ENCODE data around the gene EEFSEC. TPM values are rescaled to one million over a fixed set of nuclear protein-coding genes. Genes with fewer than 3 reads are reported as not detected.

EEFSEC gene
- total and polyA plus RNA-seq, 5 donors from 2014 or later = 16.9 to 21.9 (median 18.5) TPM

GRCh38 chr3:128278761-128279600, 125.7 kb downstream of the EEFSEC start:
- H3K27ac ChIP-seq (ENCODE audit: insufficient read depth, low read length, poor library complexity, severe bottlenecking) = no peak overlapping the region
- no peak overlapping the region for H3K4me3 Mint-ChIP-seq
- H3K27me3 Mint-ChIP-seq = no peaks in the 10 kb centered on the region
- no peaks in the 10 kb centered on the region for H3K9me3 ChIP-seq (ENCODE audit: control insufficient read depth in 2 of 2, low read length in 2 of 2)
- peaks cover 5% of the 10 kb centered on the region for H3K36me3 Mint-ChIP-seq
- H3K4me3 ChIP-seq (ENCODE audit: low read depth, low read length) = no peak overlapping the region
- DNase-seq = no peak
- peak overlapping the region; percentile 28 to 62 (median 32) for H3K27ac Mint-ChIP-seq
- H3K4me1 Mint-ChIP-seq = peaks cover 0 to 11% (median 4%) of the 10 kb centered on the region in 4 donors
- H3K9me3 Mint-ChIP-seq = peaks cover 0 to 2% (median 0%) of the 10 kb centered on the region in 7 donors
- no peaks in the 10 kb centered on the region for H3K4me1 ChIP-seq (ENCODE audit: control insufficient read depth, insufficient read depth, low read length, poor library complexity, severe bottlenecking)
- no peak for ATAC-seq (ENCODE audit: low read depth in 2 of 2)
- peaks cover 5% of the 10 kb centered on the region for H3K36me3 ChIP-seq (ENCODE audit: control insufficient read depth, insufficient read depth, low read length)
- no peaks in the 10 kb centered on the region for H3K27me3 ChIP-seq (ENCODE audit: control insufficient read depth, insufficient read depth, low read length)

- Mint-ChIP-seq H3K36me3 (peaks cover 7% of the 10 kb centered on the region), H3K27ac (peak overlapping the region in 2 of 3 donors; percentile 28 to 32), H3K9me3 (peaks cover 0 to 2% (median 0%) of the 10 kb centered on the region in 7 donors), H3K27me3 (no peaks in the 10 kb centered on the region), H3K4me1 (peaks cover 0 to 11% (median 6%) of the 10 kb centered on the region in 4 donors), H3K4me3 (no peak overlapping the region)
- no peaks in the 10 kb centered on the region for H3K27me3 ChIP-seq (ENCODE audit: control insufficient read depth, insufficient read depth, low read length)
- DNase-seq (no peak), ATAC-seq (ENCODE audit: low read depth in 2 of 2) (no peak)
- H3K9me3 ChIP-seq (ENCODE audit: control insufficient read depth in 2 of 2, low read length in 2 of 2) = no peaks in the 10 kb centered on the region
- peaks cover 5% of the 10 kb centered on the region for H3K36me3 ChIP-seq (ENCODE audit: control insufficient read depth, insufficient read depth, low read length)
- H3K27ac ChIP-seq (ENCODE audit: insufficient read depth, low read length, poor library complexity, severe bottlenecking) = no peak overlapping the region
- no peak overlapping the region for H3K4me3 ChIP-seq (ENCODE audit: low read depth, low read length)
- H3K4me1 ChIP-seq (ENCODE audit: control insufficient read depth, insufficient read depth, low read length, poor library complexity, severe bottlenecking) = no peaks in the 10 kb centered on the region
Observed at GRCh38 chr3:128279601-128279880, 126.3 kb downstream of the EEFSEC start.

DNA sequence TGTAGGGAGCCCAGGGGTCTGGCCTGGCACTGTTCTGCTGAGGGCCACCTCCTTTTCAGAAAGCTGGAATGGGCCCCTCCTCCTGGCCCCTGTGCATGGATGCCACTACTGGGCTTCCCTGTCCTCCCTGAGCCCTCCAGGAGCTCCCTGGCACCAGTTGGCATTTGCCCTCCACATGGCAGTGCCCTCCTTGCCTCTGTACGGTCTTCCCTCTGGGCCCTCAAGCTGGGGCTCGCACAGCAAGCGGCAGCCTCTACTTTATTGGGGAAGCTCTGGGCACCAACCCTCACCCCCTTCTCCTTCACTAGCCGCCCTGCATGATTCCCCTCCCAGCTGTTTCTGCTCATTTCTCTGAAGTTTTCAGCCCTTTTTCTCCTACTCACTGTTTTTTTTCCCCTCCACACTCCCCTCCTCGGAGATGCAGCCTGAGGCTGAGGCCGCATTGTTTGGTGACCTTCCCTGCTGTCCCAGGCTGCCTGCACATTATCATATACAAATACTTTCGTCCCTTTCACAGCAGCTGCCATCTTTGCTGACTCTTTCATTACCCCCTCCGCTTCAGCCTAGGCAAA, 127.3 kb downstream of the EEFSEC start:
- peaks cover 0 to 2% (median 0%) of the 10 kb centered on the region in 7 donors for H3K9me3 Mint-ChIP-seq
- H3K27me3 Mint-ChIP-seq = no peaks in the 10 kb centered on the region
- no peak overlapping the region for H3K4me3 Mint-ChIP-seq
- peak overlapping the region in 1 of 3 donors; percentile 92 for H3K27ac Mint-ChIP-seq
- Histone ChIP-seq H3K27ac (ENCODE audit: insufficient read depth, low read length, poor library complexity, severe bottlenecking) (no peak overlapping the region), H3K9me3 (ENCODE audit: control insufficient read depth in 2 of 2, low read length in 2 of 2) (no peaks in the 10 kb centered on the region), H3K4me3 (ENCODE audit: low read depth, low read length) (no peak overlapping the region), H3K27me3 (ENCODE audit: control insufficient read depth, insufficient read depth, low read length) (no peaks in the 10 kb centered on the region), H3K36me3 (ENCODE audit: control insufficient read depth, insufficient read depth, low read length) (peaks cover 5% of the 10 kb centered on the region), H3K4me1 (ENCODE audit: control insufficient read depth, insufficient read depth, low read length, poor library complexity, severe bottlenecking) (no peaks in the 10 kb centered on the region)
- H3K4me1 Mint-ChIP-seq = peaks cover 0 to 14% (median 6%) of the 10 kb centered on the region in 4 donors
- peaks cover 11% of the 10 kb centered on the region for H3K36me3 Mint-ChIP-seq
- DNase-seq (no peak), ATAC-seq (ENCODE audit: low read depth in 2 of 2) (no peak)

DNA sequence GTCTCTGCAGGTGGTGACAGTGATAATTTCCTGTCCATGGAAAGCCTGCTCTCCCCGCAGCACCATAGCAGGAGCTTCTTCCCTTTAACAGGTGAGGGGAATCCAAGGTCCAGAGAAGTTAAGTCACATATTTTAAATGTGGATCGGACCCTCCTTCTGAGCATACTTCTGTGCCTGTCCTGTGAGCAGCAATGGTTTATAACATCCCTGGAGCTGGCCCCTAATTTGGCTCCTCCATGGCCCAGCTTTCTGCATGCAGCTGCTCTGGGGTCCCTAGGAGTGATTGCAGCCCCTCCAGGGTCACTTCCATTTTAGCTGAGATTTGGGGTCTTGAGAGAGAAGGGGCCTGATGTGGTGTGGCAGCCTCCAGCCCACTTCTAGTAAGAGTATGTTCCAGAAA, 127.8 kb downstream of the EEFSEC start:
- Mint-ChIP-seq H3K9me3 (peaks cover 0 to 2% (median 0%) of the 10 kb centered on the region in 7 donors), H3K4me1 (peaks cover 0 to 16% (median 7%) of the 10 kb centered on the region in 4 donors), H3K36me3 (peaks cover 13% of the 10 kb centered on the region), H3K4me3 (no peak overlapping the region), H3K27ac (peak overlapping the region in 2 of 3 donors; percentile 60 to 92), H3K27me3 (no peaks in the 10 kb centered on the region)
- Histone ChIP-seq H3K4me1 (ENCODE audit: control insufficient read depth, insufficient read depth, low read length, poor library complexity, severe bottlenecking) (no peaks in the 10 kb centered on the region), H3K9me3 (ENCODE audit: control insufficient read depth in 2 of 2, low read length in 2 of 2) (no peaks in the 10 kb centered on the region), H3K4me3 (ENCODE audit: low read depth, low read length) (no peak overlapping the region), H3K36me3 (ENCODE audit: control insufficient read depth, insufficient read depth, low read length) (peaks cover 5% of the 10 kb centered on the region), H3K27ac (ENCODE audit: insufficient read depth, low read length, poor library complexity, severe bottlenecking) (no peak overlapping the region), H3K27me3 (ENCODE audit: control insufficient read depth, insufficient read depth, low read length) (no peaks in the 10 kb centered on the region)
- ATAC-seq (ENCODE audit: low read depth in 2 of 2) (no peak), DNase-seq (no peak)

DNA sequence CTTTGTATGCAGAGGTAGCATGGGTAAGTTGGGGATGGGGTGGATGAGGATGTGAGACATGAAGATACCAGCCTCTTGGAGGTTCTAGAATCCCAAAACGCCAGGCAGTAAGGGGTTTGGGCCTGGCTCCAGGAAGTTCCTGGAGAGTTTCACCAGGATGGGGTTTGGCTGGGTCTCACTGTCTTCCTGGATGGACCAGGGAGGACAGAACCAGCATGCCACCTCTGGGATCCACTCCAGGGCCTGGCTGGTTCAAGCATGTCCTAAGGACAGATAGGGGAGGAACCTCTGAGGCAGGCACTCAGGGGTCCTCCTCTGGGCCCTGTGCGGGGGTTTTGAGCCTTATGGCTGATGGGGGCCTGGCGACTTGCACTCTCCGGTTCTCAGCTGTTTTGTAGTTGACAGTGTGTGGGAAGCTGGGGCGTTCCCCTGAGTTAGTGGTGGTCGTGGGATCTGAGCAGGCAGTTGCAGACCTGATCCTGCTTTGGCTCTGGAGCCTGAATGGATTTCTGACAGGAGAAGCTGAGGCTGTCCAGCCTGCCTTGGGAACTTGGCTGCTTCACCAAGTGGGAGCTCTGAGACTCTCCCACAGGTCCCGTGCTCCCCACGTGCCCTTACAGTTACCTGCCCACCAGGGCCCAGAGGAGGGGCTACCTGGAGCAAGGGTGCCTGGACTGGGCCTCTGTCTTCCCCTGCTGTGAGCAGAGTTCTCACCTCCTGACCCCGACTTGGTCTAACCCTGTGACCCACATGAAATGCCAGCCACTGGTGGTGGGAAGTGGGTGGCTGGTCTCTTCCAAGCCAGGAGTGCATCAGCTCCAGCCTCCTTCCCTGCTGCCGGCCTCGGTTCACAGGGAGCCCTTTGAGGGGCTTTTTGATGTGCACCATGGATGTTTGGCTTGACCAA, 128.4 kb downstream of the EEFSEC start:
- H3K27me3 ChIP-seq (ENCODE audit: control insufficient read depth, insufficient read depth, low read length) = no peaks in the 10 kb centered on the region
- ATAC-seq (ENCODE audit: low read depth in 2 of 2) (no peak), DNase-seq (no peak)
- no peaks in the 10 kb centered on the region for H3K4me1 ChIP-seq (ENCODE audit: control insufficient read depth, insufficient read depth, low read length, poor library complexity, severe bottlenecking)
- H3K36me3 ChIP-seq (ENCODE audit: control insufficient read depth, insufficient read depth, low read length) = peaks cover 5% of the 10 kb centered on the region
- Mint-ChIP-seq H3K4me1 (peaks cover 0 to 18% (median 6%) of the 10 kb centered on the region in 4 donors), H3K4me3 (no peak overlapping the region), H3K27ac (peak overlapping the region in 2 of 3 donors; percentile 60 to 92), H3K36me3 (peaks cover 17% of the 10 kb centered on the region), H3K27me3 (no peaks in the 10 kb centered on the region), H3K9me3 (peaks cover 0 to 2% (median 0%) of the 10 kb centered on the region in 7 donors)
- no peak overlapping the region for H3K4me3 ChIP-seq (ENCODE audit: low read depth, low read length)
- H3K27ac ChIP-seq (ENCODE audit: insufficient read depth, low read length, poor library complexity, severe bottlenecking) = no peak overlapping the region
- no peaks in the 10 kb centered on the region for H3K9me3 ChIP-seq (ENCODE audit: control insufficient read depth in 2 of 2, low read length in 2 of 2)

DNA sequence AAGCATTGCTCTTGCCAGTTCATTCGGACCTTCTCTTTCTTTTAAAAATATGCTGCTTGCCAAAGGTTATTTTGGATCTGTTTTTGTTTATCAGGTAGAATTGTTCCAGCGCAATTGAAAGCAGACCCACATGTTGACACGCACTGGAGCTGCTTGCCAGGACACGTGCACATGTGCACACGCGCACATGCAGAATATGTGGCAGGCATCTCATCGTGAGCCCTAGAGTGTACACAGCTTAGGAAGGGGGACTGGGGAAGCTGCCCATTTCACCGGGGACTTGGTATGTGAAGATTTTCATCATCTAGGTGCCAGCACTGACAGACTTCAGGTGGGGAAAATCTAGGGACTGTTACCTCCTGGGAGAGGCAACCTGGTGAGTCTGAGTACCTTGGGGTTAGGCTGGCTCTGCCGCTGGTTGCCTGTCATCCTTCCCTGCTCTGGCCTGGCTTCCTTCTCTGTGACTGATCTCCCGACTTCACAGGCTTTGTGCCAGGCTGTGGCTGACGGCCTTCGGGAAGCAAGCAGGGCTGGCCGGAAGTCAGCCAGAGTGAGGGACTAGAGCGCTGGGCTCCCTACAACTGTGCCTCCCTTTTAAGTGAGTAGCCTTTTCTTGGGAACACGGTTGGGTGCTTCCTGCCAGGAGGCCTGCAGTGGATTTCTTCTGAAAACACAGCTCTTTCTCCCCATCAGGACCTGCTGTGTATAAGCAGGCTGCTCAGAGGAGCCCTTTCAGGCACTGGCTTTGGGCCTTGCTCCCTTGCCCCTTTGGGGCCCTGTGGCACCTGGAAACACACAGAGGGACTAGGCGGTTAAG, 129.3 kb downstream of the EEFSEC start:
- H3K27ac Mint-ChIP-seq = no peak overlapping the region
- no peaks in the 10 kb centered on the region for H3K27me3 Mint-ChIP-seq
- no peaks in the 10 kb centered on the region for H3K27me3 ChIP-seq (ENCODE audit: control insufficient read depth, insufficient read depth, low read length)
- no peaks in the 10 kb centered on the region for H3K9me3 ChIP-seq (ENCODE audit: control insufficient read depth in 2 of 2, low read length in 2 of 2)
- no peak overlapping the region for H3K4me3 ChIP-seq (ENCODE audit: low read depth, low read length)
- H3K36me3 ChIP-seq (ENCODE audit: control insufficient read depth, insufficient read depth, low read length) = peaks cover 5% of the 10 kb centered on the region
- H3K4me1 Mint-ChIP-seq = peaks cover 0 to 18% (median 6%) of the 10 kb centered on the region in 4 donors
- H3K9me3 Mint-ChIP-seq = peaks cover 0 to 2% (median 0%) of the 10 kb centered on the region in 7 donors
- DNase-seq (no peak), ATAC-seq (ENCODE audit: low read depth in 2 of 2) (no peak)
- H3K27ac ChIP-seq (ENCODE audit: insufficient read depth, low read length, poor library complexity, severe bottlenecking) = no peak overlapping the region
- H3K4me3 Mint-ChIP-seq = no peak overlapping the region
- peaks cover 17% of the 10 kb centered on the region for H3K36me3 Mint-ChIP-seq
- H3K4me1 ChIP-seq (ENCODE audit: control insufficient read depth, insufficient read depth, low read length, poor library complexity, severe bottlenecking) = no peaks in the 10 kb centered on the region

DNA sequence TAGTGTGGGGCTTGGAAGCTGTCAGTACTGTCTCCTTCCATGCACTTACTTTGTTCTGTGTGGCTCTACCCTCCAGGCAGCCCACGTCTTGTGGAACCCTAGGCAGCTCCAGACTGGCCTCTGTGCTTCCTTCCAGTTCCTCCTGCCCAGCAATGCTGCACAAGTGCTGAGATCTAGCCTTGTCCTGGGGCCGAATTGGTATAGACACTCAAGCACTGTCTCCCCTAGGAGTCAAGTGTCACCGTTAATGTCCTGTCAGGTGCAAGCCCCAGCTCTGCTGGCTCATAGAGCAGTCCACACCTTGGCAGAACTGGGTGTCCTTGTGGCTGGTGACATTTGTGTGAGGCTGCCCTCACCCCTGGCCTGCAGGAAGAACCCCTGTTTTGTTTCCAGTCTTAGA, 130.1 kb downstream of the EEFSEC start:
- no peak overlapping the region for H3K4me3 Mint-ChIP-seq
- H3K36me3 Mint-ChIP-seq = peaks cover 22% of the 10 kb centered on the region
- ATAC-seq (ENCODE audit: low read depth in 2 of 2) (no peak), DNase-seq (no peak)
- Histone ChIP-seq H3K36me3 (ENCODE audit: control insufficient read depth, insufficient read depth, low read length) (peaks cover 5% of the 10 kb centered on the region), H3K27ac (ENCODE audit: insufficient read depth, low read length, poor library complexity, severe bottlenecking) (no peak overlapping the region), H3K4me1 (ENCODE audit: control insufficient read depth, insufficient read depth, low read length, poor library complexity, severe bottlenecking) (no peaks in the 10 kb centered on the region), H3K9me3 (ENCODE audit: control insufficient read depth in 2 of 2, low read length in 2 of 2) (no peaks in the 10 kb centered on the region), H3K27me3 (ENCODE audit: control insufficient read depth, insufficient read depth, low read length) (no peaks in the 10 kb centered on the region), H3K4me3 (ENCODE audit: low read depth, low read length) (no peak overlapping the region)
- no peaks in the 10 kb centered on the region for H3K27me3 Mint-ChIP-seq
- peak overlapping the region in 2 of 3 donors; percentile 15 to 27 for H3K27ac Mint-ChIP-seq
- peaks cover 0 to 15% (median 6%) of the 10 kb centered on the region in 4 donors for H3K4me1 Mint-ChIP-seq
- H3K9me3 Mint-ChIP-seq = peaks cover 0 to 2% (median 0%) of the 10 kb centered on the region in 7 donors
